Suprapubic skin (tissue), 3 donors: ENCODE measurements around the gene PCYT1A.

ENCODE experiments used
- CTCF ChIP-seq, 2 donors: fragments of 200-600 bp in 1 of 2; fragments of 450-650 bp in 1 of 2; sonication (generic) in 1 of 2; IDR thresholded peaks; one replicate each; pipeline ENCODE4 v1.5.1; 2016 to 2019; ENCODE audit warnings: antibody characterized with exemption in 2 of 2, mild to moderate bottlenecking in 1 of 2, moderate library complexity in 1 of 2
- POLR2A ChIP-seq, 2 donors: fragments of 450-650 bp; IDR thresholded peaks; one replicate each; pipeline ENCODE4 v1.6.1; 2017; ENCODE audit warnings: antibody characterized with exemption in 2 of 2, mild to moderate bottlenecking in 2 of 2, moderate library complexity in 2 of 2

- TF ChIP-seq CTCF (IDR thresholded peaks at IDR 0.05) (no peak), POLR2A (IDR thresholded peaks at IDR 0.05) (no peak)
Measured at GRCh38 chr3:196280689-196281440, 6.7 kb downstream of the PCYT1A start.
